PFSK-1 (cell line): ENCODE measurements around the gene RBBP8.

Source experiments
- FOXP2 ChIP-seq: optimal IDR thresholded peaks from 2 replicates; pipeline ENCODE3; 2011; ENCODE audit warnings: borderline replicate concordance, control low read depth, inconsistent platforms; ENCODE audit not compliant: insufficient read depth; ENCODE audit errors: extremely low read length, extremely low read depth
- POLR2AphosphoS5 ChIP-seq: IDR thresholded peaks from 2 replicates; pipeline ENCODE4 v1.6.1; 2012; ENCODE audit warnings: low read depth, mild to moderate bottlenecking, control low read depth, low read length, moderate library complexity
- SIN3A ChIP-seq: IDR thresholded peaks from 2 replicates; pipeline ENCODE4 v1.6.1; 2012; ENCODE audit warnings: mild to moderate bottlenecking, low read length, moderate library complexity, borderline replicate concordance; ENCODE audit not compliant: insufficient read depth
- TAF1 ChIP-seq: IDR thresholded peaks from 2 replicates; pipeline ENCODE4 v1.6.1; 2012; ENCODE audit warnings: low read length, control low read depth, borderline replicate concordance; ENCODE audit not compliant: insufficient read depth
- TF ChIP-seq, protein P1 (sequence below), 2 experiments: IDR thresholded peaks; 2 replicates each; pipeline versions ENCODE4 v1.6.1 to v1.8.0; 2011 to 2012; ENCODE audit warnings: low read depth in 2 of 2, low read length in 2 of 2, control low read depth in 1 of 2, inconsistent platforms in 1 of 2, mild to moderate bottlenecking in 1 of 2, moderate library complexity in 1 of 2; ENCODE audit not compliant: insufficient read depth in 1 of 2

DNA sequence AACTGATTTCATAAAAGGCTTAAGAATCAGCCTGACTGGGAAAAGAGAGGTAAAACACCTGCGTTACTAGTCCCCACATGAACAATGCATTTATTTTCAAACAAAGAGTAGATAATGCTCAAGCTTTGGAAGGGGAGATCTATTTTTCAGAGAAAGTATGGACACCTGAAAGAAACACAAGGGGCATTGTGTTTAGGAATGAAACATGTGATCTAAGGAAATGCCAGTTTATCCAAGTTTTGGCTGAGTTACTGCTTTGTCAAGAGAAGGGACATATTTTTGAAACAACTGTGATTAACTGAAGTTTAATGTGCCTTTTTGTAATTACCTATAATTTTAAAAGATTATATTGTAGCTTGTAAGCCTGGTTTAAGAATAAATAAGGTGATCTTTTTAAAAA, 49.3 kb upstream of the RBBP8 start:
- TF ChIP-seq, protein P1, sequence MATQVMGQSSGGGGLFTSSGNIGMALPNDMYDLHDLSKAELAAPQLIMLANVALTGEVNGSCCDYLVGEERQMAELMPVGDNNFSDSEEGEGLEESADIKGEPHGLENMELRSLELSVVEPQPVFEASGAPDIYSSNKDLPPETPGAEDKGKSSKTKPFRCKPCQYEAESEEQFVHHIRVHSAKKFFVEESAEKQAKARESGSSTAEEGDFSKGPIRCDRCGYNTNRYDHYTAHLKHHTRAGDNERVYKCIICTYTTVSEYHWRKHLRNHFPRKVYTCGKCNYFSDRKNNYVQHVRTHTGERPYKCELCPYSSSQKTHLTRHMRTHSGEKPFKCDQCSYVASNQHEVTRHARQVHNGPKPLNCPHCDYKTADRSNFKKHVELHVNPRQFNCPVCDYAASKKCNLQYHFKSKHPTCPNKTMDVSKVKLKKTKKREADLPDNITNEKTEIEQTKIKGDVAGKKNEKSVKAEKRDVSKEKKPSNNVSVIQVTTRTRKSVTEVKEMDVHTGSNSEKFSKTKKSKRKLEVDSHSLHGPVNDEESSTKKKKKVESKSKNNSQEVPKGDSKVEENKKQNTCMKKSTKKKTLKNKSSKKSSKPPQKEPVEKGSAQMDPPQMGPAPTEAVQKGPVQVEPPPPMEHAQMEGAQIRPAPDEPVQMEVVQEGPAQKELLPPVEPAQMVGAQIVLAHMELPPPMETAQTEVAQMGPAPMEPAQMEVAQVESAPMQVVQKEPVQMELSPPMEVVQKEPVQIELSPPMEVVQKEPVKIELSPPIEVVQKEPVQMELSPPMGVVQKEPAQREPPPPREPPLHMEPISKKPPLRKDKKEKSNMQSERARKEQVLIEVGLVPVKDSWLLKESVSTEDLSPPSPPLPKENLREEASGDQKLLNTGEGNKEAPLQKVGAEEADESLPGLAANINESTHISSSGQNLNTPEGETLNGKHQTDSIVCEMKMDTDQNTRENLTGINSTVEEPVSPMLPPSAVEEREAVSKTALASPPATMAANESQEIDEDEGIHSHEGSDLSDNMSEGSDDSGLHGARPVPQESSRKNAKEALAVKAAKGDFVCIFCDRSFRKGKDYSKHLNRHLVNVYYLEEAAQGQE (IDR thresholded peaks at IDR 0.05; ENCODE audit: insufficient read depth in 1 of 2, low read depth in 2 of 2, low read length in 2 of 2) = no peak
- TF ChIP-seq POLR2AphosphoS5 = no peak
- TF ChIP-seq FOXP2 = no peak
- no peak for TF ChIP-seq SIN3A
- no peak for TF ChIP-seq TAF1
